ENCODE data around the gene PDPK1.

DNA sequence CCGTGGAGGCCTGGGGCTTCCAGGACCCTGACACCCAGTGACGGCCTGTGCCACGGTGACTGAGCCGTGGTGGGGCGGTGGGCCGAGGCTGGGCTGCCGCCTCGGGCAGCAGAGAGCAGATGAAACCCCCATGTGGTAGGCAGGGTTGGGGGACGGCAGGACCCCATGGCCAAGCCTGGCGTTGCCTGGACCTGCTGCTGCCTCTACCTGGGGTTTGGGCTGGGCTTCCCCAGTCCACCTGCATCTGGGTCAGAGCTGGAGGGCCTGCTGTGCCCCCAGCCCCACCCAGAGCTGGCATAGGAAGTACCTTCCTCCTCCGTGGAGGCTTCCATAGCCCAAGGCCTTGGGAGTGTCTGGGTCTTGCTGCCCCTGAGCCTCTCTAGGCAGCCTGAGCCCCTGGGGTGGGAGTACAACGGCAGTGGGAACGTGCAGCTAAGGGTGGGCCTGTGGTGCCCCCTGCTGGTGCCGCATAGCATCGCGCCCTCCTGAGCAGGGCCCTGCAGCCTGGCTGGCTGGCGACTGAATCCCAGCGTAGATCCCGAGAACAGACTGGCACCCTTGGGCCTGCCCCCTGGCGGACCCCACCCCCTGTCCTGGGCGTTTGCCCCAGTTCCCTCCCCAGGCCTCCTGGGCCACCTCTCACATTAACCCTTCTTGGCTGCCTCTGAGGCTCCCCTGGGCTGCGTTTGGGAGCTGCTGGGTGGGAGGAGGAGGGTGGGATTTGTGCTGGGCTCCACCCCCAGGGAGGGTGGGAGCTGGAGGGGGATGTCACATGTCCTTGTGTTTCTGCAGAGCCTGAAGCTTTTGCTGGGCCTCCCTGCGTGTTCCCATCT lies 36.7 kb upstream of the PDPK1 start:
- no peak for TF ChIP-seq POLR2A (IDR thresholded peaks at IDR 0.05)
- TF ChIP-seq, protein P1, sequence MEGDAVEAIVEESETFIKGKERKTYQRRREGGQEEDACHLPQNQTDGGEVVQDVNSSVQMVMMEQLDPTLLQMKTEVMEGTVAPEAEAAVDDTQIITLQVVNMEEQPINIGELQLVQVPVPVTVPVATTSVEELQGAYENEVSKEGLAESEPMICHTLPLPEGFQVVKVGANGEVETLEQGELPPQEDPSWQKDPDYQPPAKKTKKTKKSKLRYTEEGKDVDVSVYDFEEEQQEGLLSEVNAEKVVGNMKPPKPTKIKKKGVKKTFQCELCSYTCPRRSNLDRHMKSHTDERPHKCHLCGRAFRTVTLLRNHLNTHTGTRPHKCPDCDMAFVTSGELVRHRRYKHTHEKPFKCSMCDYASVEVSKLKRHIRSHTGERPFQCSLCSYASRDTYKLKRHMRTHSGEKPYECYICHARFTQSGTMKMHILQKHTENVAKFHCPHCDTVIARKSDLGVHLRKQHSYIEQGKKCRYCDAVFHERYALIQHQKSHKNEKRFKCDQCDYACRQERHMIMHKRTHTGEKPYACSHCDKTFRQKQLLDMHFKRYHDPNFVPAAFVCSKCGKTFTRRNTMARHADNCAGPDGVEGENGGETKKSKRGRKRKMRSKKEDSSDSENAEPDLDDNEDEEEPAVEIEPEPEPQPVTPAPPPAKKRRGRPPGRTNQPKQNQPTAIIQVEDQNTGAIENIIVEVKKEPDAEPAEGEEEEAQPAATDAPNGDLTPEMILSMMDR (IDR thresholded peaks at IDR 0.05), result peak in 1 of 3 donors; percentile 82

Measured in lower leg skin (tissue), 3 donors.